Prostate gland (tissue), 2 donors: ENCODE data around the gene LPAR5. TPM values are rescaled to one million over a fixed set of nuclear protein-coding genes. Genes with fewer than 3 reads are reported as not detected.

ENCODE experiments used
- DNase-seq: peaks from one replicate; pipeline ENCODE4 v3.0.0-alpha.2; 2019; ENCODE audit warnings: low spot score
- H3K27ac ChIP-seq, 2 donors: fragments of 200-600 bp; sonication (generic); 2 replicates each; pipeline ENCODE4 v1.5.1; 2017 to 2019
- H3K27me3 ChIP-seq: fragments of 200-600 bp; sonication (generic); replicated peaks from 2 replicates; pipeline ENCODE4 v1.5.1; 2019; ENCODE audit not compliant: insufficient read depth
- H3K36me3 ChIP-seq, 2 donors: fragments of 200-600 bp; sonication (generic); 1 replicate in 1 of 2; 2 replicates in 1 of 2; pipeline versions ENCODE4 v1.5.1 to v1.8.1; 2017 to 2019
- H3K4me1 ChIP-seq: fragments of 200-600 bp; sonication (generic); replicated peaks from 2 replicates; pipeline ENCODE4 v1.5.1; 2019
- H3K4me3 ChIP-seq, 2 donors: fragments of 200-600 bp; sonication (generic); 2 replicates each; pipeline ENCODE4 v1.5.1; 2017 to 2019
- H3K9me3 ChIP-seq: fragments of 200-600 bp; sonication (generic); 2 replicates; pipeline ENCODE4 v1.5.1; 2017
- CTCF ChIP-seq, 4 experiments: fragments of 200-600 bp in 2 of 4; fragments of 450-650 bp in 2 of 4; sonication (generic) in 2 of 4; IDR thresholded peaks; 1 replicate in 3 of 4; 2 replicates in 1 of 4; pipeline ENCODE4 v1.5.1; 2016 to 2019; ENCODE audit warnings: antibody characterized with exemption in 4 of 4, mild to moderate bottlenecking in 2 of 4, moderate library complexity in 2 of 4
- POLR2A ChIP-seq: fragments of 450-650 bp; IDR thresholded peaks from one replicate; pipeline ENCODE4 v1.6.1; 2016; ENCODE audit warnings: antibody characterized with exemption, mild to moderate bottlenecking
- POLR2AphosphoS5 ChIP-seq: sonication (generic); formaldehyde crosslinking; IDR thresholded peaks from one replicate; pipeline ENCODE4 v1.6.1; 2017; ENCODE audit warnings: antibody characterized with exemption
- WGBS: methylation state at CpG from one replicate; pipeline ENCODE4 v1.1.5; 2018; 5-methylcytosine and 5-hydroxymethylcytosine counted together
- intact Hi-C: fragments of 100-400 bp; cut with DNase I; formaldehyde crosslinking; loops from one replicate; pipeline ENCODE4 v1.14.2; 2022
- total RNA-seq, 2 donors: library from RNA; depleted of rRNA; stranded (reverse); fragments of >200 nt; gene quantifications; one replicate each; pipeline ENCODE4 v1.1.0, GENCODE V29; 2016

LPAR5 gene
- total RNA-seq, 2 donors from 2014 or later = 0.59 to 1.9 TPM

- Histone ChIP-seq H3K27ac (no peak overlapping the region), H3K36me3 (no peaks in the 10 kb centered on the region), H3K4me1 (no peaks in the 10 kb centered on the region), H3K4me3 (no peak overlapping the region), H3K27me3 (no peaks in the 10 kb centered on the region), H3K9me3 (no peaks in the 10 kb centered on the region)
- DNase-seq = no peak
- TF ChIP-seq POLR2A (no peak), POLR2AphosphoS5 (no peak), CTCF (IDR thresholded peaks at IDR 0.05) (no peak)
- 78% methylated on average over 5 of the region's 5 CpGs for WGBS
- intact Hi-C loops = loop anchor here (5.0 kb wide), 3 partner anchors 69 to 209 kb away; partner anchors contain the start of genes P3H3 and ZNF384
Measured at GRCh38 chr12:6618483-6619225, 17.1 kb downstream of the LPAR5 start.

GRCh38 chr12:6615802-6616201 is 20.0 kb downstream of the LPAR5 start:
- no peak for DNase-seq
- TF ChIP-seq POLR2A = no peak
- no peak for TF ChIP-seq CTCF (IDR thresholded peaks at IDR 0.05)
- TF ChIP-seq POLR2AphosphoS5 = no peak
- no peaks in the 10 kb centered on the region for H3K27me3 ChIP-seq
- no peak overlapping the region for H3K4me3 ChIP-seq
- 45% methylated on average over 3 of the region's 3 CpGs for WGBS
- no peaks in the 10 kb centered on the region for H3K9me3 ChIP-seq
- no peak overlapping the region for H3K27ac ChIP-seq
- no peaks in the 10 kb centered on the region for H3K36me3 ChIP-seq
- intact Hi-C loops = loop anchor here (2.0 to 5.0 kb wide), 4 partner anchors 47 to 211 kb away; partner anchors contain the start of genes ING4, P3H3 and ZNF384
- H3K4me1 ChIP-seq = peaks cover 14% of the 10 kb centered on the region

GRCh38 chr12:6614513-6615172 is 21.1 kb downstream of the LPAR5 start:
- H3K4me3 ChIP-seq = no peak overlapping the region
- H3K4me1 ChIP-seq = peaks cover 14% of the 10 kb centered on the region
- TF ChIP-seq POLR2AphosphoS5 (no peak), CTCF (IDR thresholded peaks at IDR 0.05) (no peak), POLR2A (no peak)
- WGBS = 59% methylated on average over 7 of the region's 7 CpGs
- no peaks in the 10 kb centered on the region for H3K36me3 ChIP-seq
- DNase-seq = no peak
- intact Hi-C loops = loop anchor here (2.0 to 5.0 kb wide), 5 partner anchors 48 to 213 kb away; partner anchors contain the start of genes ING4, P3H3, PTMS and ZNF384
- H3K27ac ChIP-seq = peak overlapping the region; percentile 86 to 94
- no peaks in the 10 kb centered on the region for H3K9me3 ChIP-seq
- H3K27me3 ChIP-seq = no peaks in the 10 kb centered on the region

GRCh38 chr12:6613776-6614512 is 21.8 kb downstream of the LPAR5 start:
- Histone ChIP-seq H3K9me3 (no peaks in the 10 kb centered on the region), H3K4me3 (no peak overlapping the region), H3K27me3 (no peaks in the 10 kb centered on the region), H3K4me1 (peaks cover 14% of the 10 kb centered on the region), H3K27ac (peak overlapping the region; percentile 86 to 94), H3K36me3 (no peaks in the 10 kb centered on the region)
- peak; percentile 84 for TF ChIP-seq POLR2AphosphoS5
- peak; percentile 24 for TF ChIP-seq POLR2A
- peak in 1 of 4 experiments; percentile 10 for TF ChIP-seq CTCF (IDR thresholded peaks at IDR 0.05)
- WGBS = 4% methylated on average over 21 of the region's 21 CpGs
- intact Hi-C loops = loop anchor here (2.0 to 5.0 kb wide), 2 partner anchors 49 to 153 kb away; partner anchors contain the start of genes ING4 and PTMS
- peak; percentile 87 for DNase-seq
